H9 (cell line): ENCODE measurements around the gene COL18A1. TPM values are rescaled to one million over a fixed set of nuclear protein-coding genes. Genes with fewer than 3 reads are reported as not detected.
"Not testable (repeated sequence)": the region's sequence is repeated elsewhere in the genome, so short reads cannot be mapped to it uniquely, and the experiment has no call there.

Experiments
- DNase-seq: peaks from one replicate; pipeline ENCODE4 v3.0.0-alpha.2; 2017
- H2AFZ ChIP-seq: one replicate; pipeline ENCODE4 v1.6.1; 2013; ENCODE audit warnings: mild to moderate bottlenecking, low read length, control low read depth, moderate library complexity
- H2AK5ac ChIP-seq: 2 replicates; pipeline ENCODE4 v1.6.1; 2013; ENCODE audit warnings: low read length, control low read depth, mixed read lengths; ENCODE audit not compliant: insufficient read length
- H2BK120ac ChIP-seq: one replicate; pipeline ENCODE4 v1.6.1; 2013; ENCODE audit warnings: low read depth, mild to moderate bottlenecking, low read length, control low read depth, inconsistent platforms; ENCODE audit not compliant: poor library complexity, severe bottlenecking
- H2BK12ac ChIP-seq: 2 replicates; pipeline ENCODE4 v1.6.1; 2013; ENCODE audit warnings: low read length, control low read depth, mixed read lengths, low read depth; ENCODE audit not compliant: insufficient read length
- H2BK15ac ChIP-seq: 2 replicates; pipeline ENCODE4 v1.6.1; 2013; ENCODE audit warnings: low read depth, low read length, control low read depth
- H2BK20ac ChIP-seq: one replicate; pipeline ENCODE4 v1.6.1; 2013; ENCODE audit warnings: low read depth, mild to moderate bottlenecking, low read length, control low read depth, inconsistent platforms; ENCODE audit not compliant: poor library complexity, severe bottlenecking
- H2BK5ac ChIP-seq: 2 replicates; pipeline ENCODE4 v1.6.1; 2013; ENCODE audit warnings: low read length, control low read depth, mixed read lengths; ENCODE audit not compliant: insufficient read length
- H3K14ac ChIP-seq: 2 replicates; pipeline ENCODE4 v1.6.1; 2013; ENCODE audit warnings: low read length, control low read depth; ENCODE audit not compliant: insufficient read depth
- H3K18ac ChIP-seq: 2 replicates; pipeline ENCODE4 v1.6.1; 2013; ENCODE audit warnings: low read depth, mild to moderate bottlenecking, mixed read lengths, low read length, control low read depth; ENCODE audit not compliant: insufficient read length
- H3K23ac ChIP-seq: 2 replicates; pipeline ENCODE4 v1.6.1; 2013; ENCODE audit warnings: low read length, control low read depth, mixed read lengths, low read depth; ENCODE audit not compliant: insufficient read length
- H3K23me2 ChIP-seq: 2 replicates; pipeline ENCODE4 v1.6.1; 2013; ENCODE audit warnings: low read depth, mild to moderate bottlenecking, mixed read lengths, low read length, control low read depth; ENCODE audit not compliant: insufficient read length, poor library complexity, severe bottlenecking
- H3K27ac ChIP-seq: 2 replicates; pipeline ENCODE4 v1.5.1; 2013; ENCODE audit warnings: low read length, control low read depth, mixed read lengths, low read depth; ENCODE audit not compliant: insufficient read length
- H3K27me3 ChIP-seq: 2 replicates; pipeline ENCODE4 v1.6.1; 2013; ENCODE audit warnings: low read length, control low read depth, inconsistent platforms; ENCODE audit not compliant: insufficient read depth
- H3K4ac ChIP-seq: 2 replicates; pipeline ENCODE4 v1.6.1; 2013; ENCODE audit warnings: low read depth, mild to moderate bottlenecking, control low read depth, inconsistent platforms, low read length, moderate library complexity
- H3K4me1 ChIP-seq: 2 replicates; pipeline ENCODE4 v1.6.1; 2013; ENCODE audit warnings: low read length, control low read depth, inconsistent platforms; ENCODE audit not compliant: insufficient read depth
- H3K4me2 ChIP-seq: 2 replicates; pipeline ENCODE4 v1.6.1; 2013; ENCODE audit warnings: low read length, control low read depth, mixed read lengths; ENCODE audit not compliant: insufficient read length, insufficient read depth
- H3K56ac ChIP-seq: 2 replicates; pipeline ENCODE4 v1.6.1; 2013; ENCODE audit warnings: low read depth, mild to moderate bottlenecking, mixed read lengths, low read length, control low read depth; ENCODE audit not compliant: insufficient read length
- H3K79me1 ChIP-seq: 2 replicates; pipeline ENCODE4 v1.6.1; 2013; ENCODE audit warnings: low read depth, mild to moderate bottlenecking, moderate library complexity, low read length, control low read depth, inconsistent platforms; ENCODE audit not compliant: insufficient read depth, poor library complexity, severe bottlenecking
- H3K79me2 ChIP-seq: 2 replicates; pipeline ENCODE4 v1.6.1; 2013; ENCODE audit warnings: low read length, control low read depth, inconsistent platforms; ENCODE audit not compliant: insufficient read depth
- H3K9ac ChIP-seq: 2 replicates; pipeline ENCODE4 v1.6.1; 2013; ENCODE audit warnings: low read length, control low read depth, mixed read lengths; ENCODE audit not compliant: insufficient read length; ENCODE audit errors: extremely low read depth
- H3K9me3 ChIP-seq: one replicate; pipeline ENCODE4 v1.6.1; 2013; ENCODE audit warnings: low read depth, low read length, inconsistent platforms; ENCODE audit not compliant: control insufficient read depth
- H3T11ph ChIP-seq: one replicate; pipeline ENCODE4 v1.6.1; 2013; ENCODE audit warnings: mild to moderate bottlenecking, low read length, control low read depth, inconsistent platforms
- H4K20me1 ChIP-seq: one replicate; pipeline ENCODE4 v1.6.1; 2013; ENCODE audit not compliant: control insufficient read depth, insufficient read length, insufficient read depth
- H4K5ac ChIP-seq: 2 replicates; pipeline ENCODE4 v1.6.1; 2013; ENCODE audit warnings: low read depth, mild to moderate bottlenecking, mixed read lengths, low read length, control low read depth; ENCODE audit not compliant: insufficient read length
- H4K8ac ChIP-seq: replicated peaks from 2 replicates; pipeline ENCODE4 v1.6.1; 2013; ENCODE audit warnings: low read length, control low read depth, mixed read lengths, low read depth; ENCODE audit not compliant: insufficient read length
- H4K91ac ChIP-seq: 2 replicates; pipeline ENCODE4 v1.6.1; 2013; ENCODE audit warnings: low read depth, mild to moderate bottlenecking, moderate library complexity, mixed read lengths, low read length, control low read depth; ENCODE audit not compliant: insufficient read length
- H3K27ac Mint-ChIP-seq, 3 experiments: 2 replicates in 2 of 3; 3 replicates in 1 of 3; pipeline ENCODE4 v1.8.0; 2020 to 2021; ENCODE audit warnings: mixed read lengths in 3 of 3, mild to moderate bottlenecking in 1 of 3, moderate library complexity in 1 of 3
- H3K27me3 Mint-ChIP-seq: 2 replicates; pipeline ENCODE4 v1.8.0; 2021; ENCODE audit warnings: low read depth, mild to moderate bottlenecking, moderate library complexity, mixed read lengths
- H3K36me3 Mint-ChIP-seq, 3 experiments: 2 replicates in 2 of 3; 3 replicates in 1 of 3; pipeline ENCODE4 v1.8.0; 2020 to 2021; ENCODE audit warnings: low read depth in 3 of 3, mixed read lengths in 3 of 3; ENCODE audit not compliant: insufficient read depth in 1 of 3
- H3K4me1 Mint-ChIP-seq, 2 experiments: 2 replicates each; pipeline ENCODE4 v1.8.0; 2020; ENCODE audit warnings: mixed read lengths in 2 of 2
- H3K4me3 Mint-ChIP-seq, 2 experiments: 2 replicates in 1 of 2; 3 replicates in 1 of 2; pipeline ENCODE4 v1.8.0; 2020 to 2021; ENCODE audit warnings: mild to moderate bottlenecking in 2 of 2, mixed read lengths in 2 of 2, moderate library complexity in 1 of 2
- H3K9me3 Mint-ChIP-seq, 2 experiments: 2 replicates in 1 of 2; 3 replicates in 1 of 2; pipeline ENCODE4 v1.8.0; 2020; ENCODE audit warnings: mild to moderate bottlenecking in 2 of 2, mixed read lengths in 2 of 2, moderate library complexity in 1 of 2
- CTCF ChIP-seq: fragments of 200-600 bp; sonication (generic); conservative IDR thresholded peaks from 3 replicates; pipeline ENCODE4 v1.8.0; 2021; ENCODE audit warnings: antibody characterized with exemption, mild to moderate bottlenecking
- WGBS: extraction: QIAGEN DNeasy Blood & Tissue Kit; methylation state at CpG from one replicate; pipeline ENCODE4 v1.1.7; 2013; ENCODE audit warnings: missing lambda C conversion rate, low lambda C conversion rate, mixed read lengths; ENCODE audit not compliant: insufficient read length; ENCODE audit errors: extremely low coverage; 5-methylcytosine and 5-hydroxymethylcytosine counted together
- total RNA-seq: library from RNA; stranded (reverse); gene quantifications from 2 replicates; pipeline ENCODE4 v1.2.1, GENCODE V29; 2021

Gene COL18A1
- total RNA-seq, 1 experiment from 2014 or later, result 232 TPM

GRCh38 chr21:45499970-45500577 lies 95.1 kb downstream of the COL18A1 start:
- Histone ChIP-seq H3K4ac (no peak overlapping the region), H2AK5ac (no peak overlapping the region), H3K9ac (no peak overlapping the region), H3K9me3 (no peaks in the 10 kb centered on the region), H4K20me1 (peaks cover 4% of the 10 kb centered on the region), H4K5ac (no peak overlapping the region), H3K4me2 (no peak overlapping the region), H3K14ac (no peak overlapping the region), H3K27ac (no peak overlapping the region), H4K8ac (no peak overlapping the region), H2BK120ac (no peak overlapping the region), H3K79me1 (no peaks in the 10 kb centered on the region), H3K56ac (no peak overlapping the region), H3K4me1 (no peaks in the 10 kb centered on the region), H3K23me2 (peaks cover 3% of the 10 kb centered on the region), H2BK20ac (no peak overlapping the region), H2BK12ac (no peak overlapping the region), H4K91ac (no peak overlapping the region), H2BK5ac (no peak overlapping the region), H2BK15ac (no peak overlapping the region), H3T11ph (no peak overlapping the region), H3K18ac (no peak overlapping the region), H3K79me2 (no peaks in the 10 kb centered on the region), H3K27me3 (no peaks in the 10 kb centered on the region), H3K23ac (no peak overlapping the region), H2AFZ (no peak overlapping the region)
- Mint-ChIP-seq H3K9me3 (no peaks in the 10 kb centered on the region; a peak in 1 of 5 replicates), H3K36me3 (peaks cover 29 to 66% (median 56%) of the 10 kb centered on the region in 3 experiments), H3K4me1 (no peaks in the 10 kb centered on the region), H3K4me3 (no peak overlapping the region), H3K27me3 (no peaks in the 10 kb centered on the region; the same call in 1 of the 2 replicates), H3K27ac (no peak overlapping the region)
- no peak for DNase-seq
- no peak for TF ChIP-seq CTCF
- WGBS, result 100% methylated on average over 1 of the region's 6 CpGs

- not testable (repeated sequence) for H3K27me3 Mint-ChIP-seq, H3K56ac ChIP-seq, H4K8ac ChIP-seq, H3K79me2 ChIP-seq, H3K9ac ChIP-seq, H3K27ac Mint-ChIP-seq, H4K20me1 ChIP-seq, H3K4me3 Mint-ChIP-seq, H3K79me1 ChIP-seq, H3K27ac ChIP-seq, H4K5ac ChIP-seq, H3K4me2 ChIP-seq, H2BK12ac ChIP-seq, H3K14ac ChIP-seq, H3K23ac ChIP-seq, H3K4me1 Mint-ChIP-seq, H3T11ph ChIP-seq, H4K91ac ChIP-seq, H2AFZ ChIP-seq, H3K27me3 ChIP-seq, H2BK120ac ChIP-seq, H3K18ac ChIP-seq, H2BK5ac ChIP-seq, H3K23me2 ChIP-seq, H2BK20ac ChIP-seq, H3K9me3 Mint-ChIP-seq, DNase-seq, H3K9me3 ChIP-seq, H3K4me1 ChIP-seq, H2AK5ac ChIP-seq, H3K4ac ChIP-seq, H2BK15ac ChIP-seq
- peaks cover 19 to 58% (median 44%) of the 10 kb centered on the region in 3 experiments for H3K36me3 Mint-ChIP-seq
- no CpG with 5 or more reads among the region's 20 CpGs for WGBS
Observed at GRCh38 chr21:45501081-45502005, 96.4 kb downstream of the COL18A1 start.
